Stimulated activated CD8-positive, alpha-beta memory T cell treated with anti-CD3 and anti-CD28 coated beads, Interleukin-7, amount 100 ng/mL, for 24 hours (primary cell): Measurements from ENCODE around the gene EYS.

ENCODE experiments used
- DNase-seq: peaks from one replicate; pipeline ENCODE4 v3.0.0-alpha.2; 2020; ENCODE audit warnings: low read depth

Gene EYS

DNA sequence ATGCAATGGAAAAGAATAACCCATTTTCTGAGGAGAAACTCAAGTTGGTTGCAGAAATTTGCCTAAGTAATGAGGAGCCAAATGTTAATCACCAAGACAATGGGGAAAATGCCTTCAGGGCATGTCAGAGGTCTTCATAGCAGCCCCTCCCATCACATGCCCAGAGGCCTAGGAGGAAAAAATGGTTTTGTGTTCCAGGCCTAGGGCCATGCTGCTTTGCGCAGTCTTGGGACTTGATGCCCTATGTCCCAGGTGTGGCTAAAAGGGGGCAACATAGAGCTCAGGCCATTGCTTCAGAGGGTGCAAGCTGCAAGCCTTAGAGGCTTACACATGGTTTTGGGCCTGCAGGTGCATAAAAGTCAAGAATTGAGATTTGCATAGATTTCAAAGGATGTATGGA, 485.9 kb downstream of the EYS start:
- DNase-seq, result no peak

DNA sequence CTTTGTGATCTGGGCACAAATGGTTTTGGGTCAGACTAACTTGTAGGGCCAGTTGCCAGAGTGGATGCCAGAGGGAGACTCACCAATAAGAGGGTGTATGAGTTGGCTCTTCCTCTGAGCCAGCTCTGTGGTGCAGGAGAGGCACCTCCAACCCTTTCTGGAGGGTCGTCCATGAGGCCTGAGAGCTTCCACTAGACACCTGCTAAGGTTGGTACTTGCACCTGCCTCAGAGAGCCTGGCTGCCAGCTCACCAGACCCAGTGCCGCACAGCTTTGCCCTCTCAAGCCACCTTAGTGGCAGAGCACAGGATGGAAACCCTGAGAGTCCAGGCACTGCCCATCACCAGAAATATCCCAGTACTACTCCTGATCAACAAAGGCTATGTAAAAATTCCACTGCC, 504.3 kb downstream of the EYS start:
- no peak for DNase-seq

DNA sequence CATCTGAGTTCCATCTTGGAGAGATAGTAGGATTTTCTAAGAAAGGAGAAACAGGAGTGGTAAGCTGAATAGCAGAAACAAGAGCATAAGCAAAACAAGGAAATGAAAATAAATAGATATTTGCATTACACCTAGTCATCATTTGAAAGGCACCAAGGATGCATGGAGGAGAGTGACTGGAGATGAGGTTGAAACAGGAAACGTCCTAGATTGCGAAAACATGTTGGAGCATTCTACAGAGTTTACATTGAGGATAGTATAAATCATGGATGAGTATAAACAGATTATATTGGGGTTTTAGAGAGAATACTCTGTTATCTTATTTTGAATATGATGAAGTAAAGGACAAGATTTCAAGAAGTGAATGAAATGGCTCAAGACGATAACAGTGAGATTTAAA, 507.3 kb downstream of the EYS start:
- no peak for DNase-seq

DNA sequence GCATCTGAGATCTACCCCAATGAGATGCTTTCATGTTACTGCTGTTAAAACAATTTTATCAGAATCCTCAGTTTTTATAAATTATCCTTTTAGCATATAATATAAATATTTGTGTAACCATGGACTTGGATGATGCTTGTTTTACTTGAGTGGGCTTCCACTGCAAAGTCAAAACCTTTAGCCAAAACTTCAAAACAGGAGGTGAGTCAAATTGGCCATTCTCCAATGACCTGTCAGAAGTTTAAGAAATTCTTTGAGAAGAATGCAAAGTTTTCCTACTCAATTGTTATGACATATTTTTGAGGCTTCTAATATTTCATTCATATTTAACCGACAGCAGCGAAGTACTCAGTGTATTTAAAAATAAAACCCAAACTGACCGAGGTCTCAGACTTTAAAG, 507.9 kb downstream of the EYS start:
- DNase-seq, result no peak

DNA sequence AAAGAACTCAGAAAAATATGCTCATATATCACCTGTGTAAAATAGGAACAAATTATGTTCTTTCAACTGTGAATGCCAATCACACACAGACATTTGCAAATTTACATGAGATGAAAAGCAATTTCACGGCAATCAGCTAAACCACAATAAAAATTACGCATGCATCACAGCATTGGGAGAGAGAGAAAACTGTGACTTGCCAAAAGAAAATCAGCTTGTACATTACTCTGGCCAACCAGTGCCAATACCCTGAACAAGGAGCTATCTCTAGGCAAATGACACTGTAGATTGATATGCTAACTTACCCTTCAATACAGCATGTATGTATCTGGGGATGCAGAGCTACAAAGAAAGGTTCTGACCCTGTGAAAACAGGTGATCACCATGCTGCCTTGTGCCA, 515.6 kb downstream of the EYS start:
- no peak for DNase-seq

DNA sequence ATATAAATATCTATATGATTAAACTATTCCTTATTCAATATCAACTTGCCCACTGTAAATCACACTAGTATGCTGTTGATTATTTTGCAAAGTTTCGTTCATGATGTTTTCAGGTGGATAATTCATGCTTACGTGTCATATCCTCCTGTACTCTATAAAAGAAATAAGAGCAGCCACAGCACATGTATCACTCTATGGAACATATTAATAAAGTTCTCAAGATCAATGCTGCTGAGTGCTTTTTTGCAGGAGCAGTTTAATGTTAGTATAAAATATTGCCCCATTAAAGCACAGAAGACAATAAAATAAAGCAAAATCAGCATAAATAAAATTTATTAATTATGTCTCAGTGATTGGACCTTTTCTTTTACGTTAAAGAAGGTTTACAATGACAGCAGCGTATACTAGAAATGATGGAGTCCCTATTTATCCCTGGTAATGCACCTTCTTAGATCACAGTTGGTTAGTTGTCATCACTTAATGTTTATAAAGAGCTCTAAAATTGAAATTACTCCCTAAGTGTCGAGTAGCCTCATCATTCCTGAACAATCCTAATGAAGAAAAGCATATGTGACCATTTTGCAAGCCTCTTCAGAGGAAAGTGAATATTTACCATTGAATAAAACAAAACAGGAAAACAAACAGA, 517.7 kb downstream of the EYS start:
- DNase-seq, result no peak

DNA sequence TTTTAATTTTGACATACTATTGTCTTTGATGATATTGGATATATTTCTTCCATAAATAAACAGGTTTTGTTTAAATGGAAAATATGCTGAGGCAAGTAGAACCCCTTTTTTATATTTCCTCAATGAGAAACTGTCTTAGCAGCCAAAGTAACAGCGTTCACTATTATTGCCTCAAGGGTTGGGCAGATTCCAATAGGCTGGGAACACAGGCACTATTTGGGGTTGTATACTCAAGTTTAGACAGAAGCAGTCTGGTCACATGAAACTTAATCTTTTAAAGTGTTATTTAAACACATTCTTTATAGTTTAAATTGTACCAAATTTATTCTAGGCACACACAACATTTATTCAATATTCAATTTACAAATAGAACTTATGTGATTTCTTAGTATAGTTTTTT, 520.2 kb downstream of the EYS start:
- no peak for DNase-seq

DNA sequence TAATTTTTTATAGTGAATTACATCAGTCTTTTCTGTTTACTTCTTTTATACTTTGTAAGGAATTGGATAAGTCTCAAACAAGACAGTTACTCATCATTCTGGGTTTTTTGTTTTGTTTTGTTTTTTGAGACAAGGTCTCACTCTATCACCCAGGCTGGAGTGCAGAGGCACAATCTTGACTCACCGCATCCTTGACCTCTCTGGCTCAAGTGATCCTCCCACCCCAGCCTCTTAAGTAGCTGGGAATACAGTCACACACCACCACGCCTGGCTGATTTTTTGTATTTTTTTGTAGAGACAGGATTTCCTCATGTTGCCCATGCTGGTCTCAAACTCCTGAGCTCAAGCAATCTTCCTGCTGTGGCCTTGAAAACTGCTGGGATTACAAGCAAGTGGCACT, 524.3 kb downstream of the EYS start:
- no peak for DNase-seq

DNA sequence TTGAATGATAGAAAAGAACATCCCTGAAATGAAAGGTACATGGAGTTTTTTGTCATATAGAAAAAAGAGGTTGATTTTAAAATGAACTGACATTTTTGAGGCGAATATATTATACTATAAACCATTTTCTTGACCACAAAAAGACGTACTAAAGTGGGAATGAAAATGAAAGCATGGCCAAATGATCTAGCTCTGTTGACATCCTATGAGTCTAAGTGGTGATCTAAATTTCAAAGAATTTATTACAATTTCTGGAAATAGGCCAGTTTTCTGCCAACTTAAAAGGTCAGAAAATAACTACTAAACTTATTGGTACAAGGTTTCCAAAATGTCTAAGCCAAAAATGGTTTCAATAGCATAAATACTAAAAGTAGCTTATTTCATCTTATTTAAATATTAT, 536.8 kb downstream of the EYS start:
- no peak for DNase-seq

DNA sequence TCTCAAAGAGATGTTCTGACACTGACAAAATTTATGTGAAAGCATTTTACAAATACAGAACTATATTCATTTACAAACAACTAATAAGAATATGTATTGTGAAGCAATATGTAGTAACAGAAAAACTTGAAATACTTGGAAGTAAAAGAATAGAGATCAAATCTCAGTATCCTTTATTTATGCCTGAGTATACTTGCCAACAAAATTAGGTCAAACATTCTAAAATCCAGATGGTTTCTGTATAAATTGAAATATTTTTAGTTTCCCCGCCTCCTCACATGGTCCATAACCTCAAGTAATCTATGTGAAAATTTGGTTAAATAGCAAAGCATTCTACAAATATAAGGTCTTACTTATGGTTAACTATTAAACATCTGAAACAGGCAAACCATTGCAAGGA, 545.4 kb downstream of the EYS start:
- no peak for DNase-seq

DNA sequence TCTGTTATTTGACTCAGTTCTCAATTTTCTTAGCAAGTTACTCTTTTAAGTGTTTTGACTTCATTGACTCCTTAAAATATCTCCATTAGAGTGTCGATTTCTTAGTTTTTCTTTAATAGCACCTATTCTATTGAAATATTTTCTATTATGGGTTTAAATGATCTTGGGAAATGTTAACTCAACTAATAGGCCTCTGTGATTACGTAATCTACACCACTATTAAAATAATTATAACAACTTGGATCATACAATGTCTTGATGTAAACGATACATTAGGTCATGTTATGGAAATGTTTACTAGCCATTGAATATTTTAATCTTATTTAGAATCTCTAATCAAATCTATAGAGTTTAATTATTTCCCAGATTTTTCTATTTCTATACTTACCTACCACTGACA, 550.0 kb downstream of the EYS start:
- no peak for DNase-seq

DNA sequence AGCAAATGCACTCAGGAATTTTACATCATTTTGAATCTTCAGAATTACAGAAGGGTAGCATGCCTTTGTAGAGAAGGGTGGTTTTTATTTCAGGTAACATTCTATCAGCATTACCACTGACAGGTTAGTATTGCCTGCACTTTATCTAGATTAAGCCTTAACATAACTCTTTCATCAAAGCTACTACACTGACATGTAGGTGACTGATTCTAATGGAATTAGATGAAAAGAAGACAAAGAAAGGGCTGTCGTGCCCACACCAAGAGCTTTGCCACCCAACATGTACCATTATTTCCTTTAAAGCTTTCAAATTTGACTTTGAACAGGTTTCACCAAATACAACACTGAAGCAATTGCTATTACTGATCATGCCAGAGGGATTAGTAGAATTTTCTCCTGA, 551.9 kb downstream of the EYS start:
- DNase-seq, result no peak

DNA sequence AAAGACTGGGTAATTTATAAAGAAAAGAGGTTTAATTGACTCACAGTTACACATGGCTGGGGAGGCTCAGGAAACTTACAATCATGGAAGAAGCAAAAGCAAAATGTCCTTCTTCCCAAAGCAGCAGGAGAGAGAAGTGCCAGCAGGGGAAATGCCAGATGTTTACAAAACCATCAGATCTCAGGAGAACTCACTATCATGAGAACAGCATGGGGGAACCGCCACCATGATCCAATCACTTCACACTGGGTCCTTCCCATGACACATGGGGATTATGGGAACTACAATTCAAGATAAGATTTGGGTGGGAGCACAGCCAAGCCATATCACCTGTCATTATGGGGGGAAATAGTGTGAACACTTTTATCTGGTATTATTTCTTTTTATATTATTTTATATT, 557.2 kb downstream of the EYS start:
- DNase-seq, result no peak

DNA sequence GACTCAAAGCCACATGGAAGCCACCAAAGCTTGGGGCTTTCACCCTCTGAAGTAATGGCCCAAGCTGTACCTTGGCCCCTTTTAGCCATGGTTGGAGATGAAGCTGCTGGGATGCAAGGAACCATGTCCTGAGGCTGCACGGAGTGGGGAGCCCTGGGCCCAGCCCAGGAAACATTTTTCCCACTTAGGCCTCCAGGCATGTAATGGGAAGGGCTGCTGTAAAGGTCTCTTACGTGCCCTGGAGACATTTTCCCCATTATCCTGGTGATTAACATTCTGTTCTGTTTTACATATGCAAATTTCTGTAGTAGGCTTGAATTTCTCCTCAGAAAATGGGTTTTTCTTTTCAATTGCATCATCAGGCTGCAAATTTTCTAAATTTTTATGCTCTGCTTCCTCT, 558.2 kb downstream of the EYS start:
- no peak for DNase-seq

DNA sequence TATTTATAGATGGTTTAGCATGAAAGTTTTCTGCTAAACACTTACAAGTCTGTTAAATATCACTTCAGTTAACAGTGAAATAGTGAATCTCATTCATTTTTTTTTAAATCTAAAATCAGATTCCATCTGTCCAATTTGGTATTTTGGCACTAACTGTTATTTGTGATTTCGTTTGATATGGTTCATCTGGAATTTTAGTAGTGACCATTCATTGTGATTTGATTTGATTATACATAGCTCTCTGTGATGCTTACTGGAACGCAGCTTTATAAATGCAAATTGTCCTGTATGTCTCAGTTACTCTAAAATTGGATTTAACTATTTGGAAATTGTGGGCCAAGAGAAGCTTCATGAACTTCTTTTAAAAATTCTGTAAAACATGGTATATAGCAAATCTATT, 571.5 kb downstream of the EYS start:
- DNase-seq, result no peak

DNA sequence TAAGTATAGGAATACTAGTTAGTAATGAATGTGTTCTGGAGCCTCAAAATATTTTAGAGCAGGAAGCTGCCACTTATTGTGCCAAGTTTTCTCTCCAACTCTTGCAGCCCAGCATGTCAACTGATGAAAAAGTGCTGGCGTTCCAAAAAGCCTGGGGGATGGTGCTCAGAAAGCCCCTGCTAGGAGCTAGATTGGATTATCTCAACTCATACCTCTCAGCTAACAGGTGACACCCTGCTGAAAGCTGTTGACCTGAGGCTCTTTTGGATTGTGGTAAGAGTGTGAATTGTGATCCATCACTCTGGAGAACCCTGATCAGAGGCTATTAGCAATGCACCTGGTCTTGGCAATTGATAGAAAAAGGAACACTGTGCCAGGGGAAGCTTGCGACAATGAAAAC, 580.4 kb downstream of the EYS start:
- DNase-seq, result no peak

DNA sequence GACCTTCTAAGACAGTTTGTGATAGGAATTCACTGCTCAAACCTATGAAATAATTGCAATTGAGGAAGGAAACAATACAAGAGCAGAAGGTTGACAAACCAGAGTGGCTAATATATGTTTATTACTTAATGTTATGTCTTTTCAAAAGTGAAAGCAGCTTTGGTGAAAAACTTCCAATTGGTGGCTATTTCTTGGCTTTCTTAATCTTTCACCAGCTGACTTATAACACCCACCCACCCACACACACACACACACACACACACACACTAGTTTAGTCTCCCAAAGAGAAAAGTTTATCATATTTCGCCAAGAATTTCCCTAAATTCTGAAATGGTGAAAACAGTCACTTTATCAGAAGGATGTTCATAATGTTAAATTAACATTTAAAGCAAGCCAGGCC, 583.5 kb downstream of the EYS start:
- DNase-seq, result no peak

DNA sequence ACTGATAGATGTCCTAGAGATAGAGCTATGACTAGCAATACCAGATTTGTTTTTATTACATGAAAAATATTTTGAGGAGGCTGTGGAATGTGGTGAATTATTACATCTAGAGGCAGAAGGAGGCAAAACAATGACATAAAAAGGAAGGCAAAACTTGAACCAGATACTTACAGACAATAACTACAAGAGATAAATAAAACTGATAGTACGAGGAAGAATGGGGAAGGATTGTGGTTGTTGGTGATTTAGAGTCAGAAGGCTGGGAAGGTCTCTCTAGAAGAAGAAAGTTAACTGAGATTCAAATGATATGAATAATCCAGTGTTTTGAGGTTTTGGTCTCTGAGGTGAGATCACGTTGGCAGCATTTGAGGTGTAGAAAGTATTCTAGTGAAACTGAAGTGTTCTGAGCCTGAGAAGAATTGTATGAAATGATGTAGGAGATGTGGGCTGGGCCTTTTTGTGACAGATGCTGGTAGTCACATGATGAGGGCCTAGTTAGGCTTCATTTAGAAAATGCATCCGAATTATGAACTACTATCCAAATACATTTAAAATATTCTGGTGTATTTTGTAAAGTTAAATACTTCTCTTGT, 589.1 kb downstream of the EYS start:
- no peak for DNase-seq

DNA sequence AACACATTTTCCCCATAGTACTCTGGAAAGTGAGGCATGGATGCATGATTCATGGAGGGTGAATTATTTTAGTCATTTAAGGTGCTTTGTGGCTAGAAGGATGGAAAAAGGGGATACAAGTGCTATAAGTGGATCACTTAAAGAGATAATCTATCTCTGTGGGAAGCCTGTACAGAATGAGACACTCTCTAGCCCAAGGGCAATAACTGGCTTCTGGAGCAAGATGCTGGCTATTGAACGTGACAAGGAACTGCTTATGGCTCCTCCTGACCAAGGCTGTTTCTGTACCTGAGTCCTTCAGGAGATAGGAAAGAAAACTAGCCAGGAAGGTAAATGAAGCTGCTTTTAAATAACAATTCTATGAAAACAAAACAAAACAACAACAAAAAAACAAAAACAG, 590.7 kb downstream of the EYS start:
- no peak for DNase-seq

DNA sequence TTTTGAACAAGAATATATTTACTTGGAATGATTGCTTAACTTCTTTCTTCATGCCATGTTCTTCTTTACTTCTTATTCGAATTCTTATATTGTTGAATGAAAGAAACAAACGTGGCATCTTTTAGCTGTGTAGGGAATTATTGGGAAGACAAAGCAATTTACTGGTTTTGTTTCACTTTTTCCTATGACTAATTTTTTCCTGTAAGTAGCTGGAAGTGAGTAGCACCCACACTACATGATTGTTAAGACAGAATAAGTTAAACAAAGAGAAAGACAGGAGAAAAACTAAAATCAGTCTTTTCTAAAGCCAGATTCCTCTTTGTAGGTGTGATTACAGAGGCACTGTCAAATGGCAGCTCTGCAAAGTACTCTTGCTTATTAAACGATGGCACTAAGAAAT, 593.4 kb downstream of the EYS start:
- no peak for DNase-seq

DNA sequence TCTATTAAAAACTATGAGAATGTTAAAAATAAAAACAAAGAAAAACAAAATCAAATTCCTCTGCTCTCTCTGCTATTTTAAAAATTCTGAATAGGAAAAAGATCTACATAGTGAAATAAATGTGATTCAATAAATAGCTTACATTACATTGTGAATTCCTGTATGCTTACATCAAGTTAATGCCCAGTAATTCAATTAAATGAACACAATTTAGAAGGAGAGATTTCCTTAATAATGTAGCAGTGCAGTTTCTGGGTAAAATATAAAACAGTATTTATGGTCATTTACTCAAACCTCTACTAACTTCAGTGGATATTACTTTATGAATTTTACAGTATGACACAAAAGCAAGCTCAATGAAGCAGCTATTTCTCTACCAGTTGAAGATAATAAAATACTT, 594.6 kb downstream of the EYS start:
- DNase-seq, result no peak

DNA sequence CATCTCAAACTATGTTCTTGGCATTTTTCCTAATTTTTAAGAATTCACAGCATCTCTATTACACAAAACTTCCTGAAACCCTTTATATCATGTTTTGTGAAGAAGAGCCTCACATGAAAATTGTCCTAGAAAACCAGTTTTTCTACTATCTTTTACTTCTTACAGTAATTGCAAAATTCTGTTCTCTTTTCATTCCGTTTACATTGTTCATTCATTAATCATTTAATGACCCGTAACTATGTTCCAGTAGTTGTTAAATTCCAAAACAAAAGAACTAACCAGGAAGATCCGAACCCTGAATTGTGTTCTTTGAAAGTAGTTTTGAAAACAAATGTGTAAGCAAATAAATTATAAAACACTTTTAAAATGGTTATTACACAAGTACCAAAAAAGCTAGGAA, 597.0 kb downstream of the EYS start:
- DNase-seq, result no peak

DNA sequence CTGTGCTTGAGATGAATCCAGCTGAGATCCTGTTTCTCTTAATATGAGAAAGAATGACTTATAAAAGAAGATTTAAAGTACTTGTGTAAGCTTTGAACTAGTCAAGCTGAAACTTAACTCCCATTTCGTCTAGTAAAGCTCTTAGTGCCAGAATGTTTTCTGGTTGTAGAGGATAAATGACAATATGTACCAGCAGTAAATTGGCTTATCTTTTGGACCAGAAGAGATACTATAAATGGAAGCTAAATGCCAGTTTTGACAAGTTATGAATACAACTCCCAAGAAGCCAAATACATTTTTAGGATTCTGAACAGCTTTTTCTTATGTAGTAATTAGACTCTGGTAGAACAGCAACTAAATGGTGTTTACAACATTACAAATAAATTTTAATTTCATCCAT, 608.7 kb downstream of the EYS start:
- no peak for DNase-seq

DNA sequence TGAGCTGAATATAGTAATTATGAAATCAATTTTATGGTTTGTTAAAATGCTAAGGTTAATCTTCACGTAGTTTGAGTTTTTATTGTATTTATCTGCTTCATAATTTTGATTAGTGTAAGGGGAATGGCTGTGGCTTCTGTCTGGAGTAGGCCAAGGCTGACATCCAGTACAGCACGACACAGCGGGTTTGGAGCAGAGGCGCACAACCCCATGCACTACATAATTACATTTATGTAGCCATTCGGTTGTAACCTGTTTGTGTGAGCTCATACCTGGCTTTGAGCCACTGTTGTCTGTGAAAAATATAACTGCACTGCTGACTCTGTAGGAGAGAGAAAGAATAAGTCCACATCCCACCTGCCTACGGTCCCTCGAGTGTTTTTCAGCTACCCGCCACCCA, 615.5 kb downstream of the EYS start:
- no peak for DNase-seq

DNA sequence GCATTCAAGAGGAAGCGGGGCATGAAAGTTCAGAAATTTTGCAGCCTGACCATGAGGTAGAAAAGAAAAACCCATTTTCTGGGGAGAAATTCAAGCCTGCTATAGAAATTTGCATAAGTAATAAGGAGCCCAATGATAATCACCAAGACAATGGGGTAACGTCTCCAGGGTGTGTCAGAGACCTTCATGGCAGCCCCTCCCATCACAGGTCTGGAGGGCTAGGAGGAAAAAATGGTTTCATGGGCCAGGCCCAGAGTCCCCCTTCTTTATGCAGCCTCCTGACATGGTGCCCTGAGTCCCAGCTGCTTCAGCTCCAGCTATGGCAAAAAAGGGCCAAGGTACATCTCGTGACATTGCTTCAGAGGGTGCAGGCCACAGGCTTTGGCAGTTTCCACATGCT, 618.5 kb downstream of the EYS start:
- no peak for DNase-seq
